Fibroblast of lung (primary cell): ENCODE results near the gene PCSK9. TPM values are rescaled to one million over a fixed set of nuclear protein-coding genes. Genes with fewer than 3 reads are reported as not detected.

Source experiments
- DNase-seq, 2 donors: peaks; one replicate each; pipeline versions ENCODE4 v3.0.0 to v3.0.0-alpha.2; 2010; ENCODE audit warnings: low read depth in 2 of 2
- H2AFZ ChIP-seq: 2 replicates; pipeline ENCODE4 v1.5.1; 2012; ENCODE audit warnings: low read length, control low read depth, inconsistent platforms
- H3K27ac ChIP-seq: 2 replicates; pipeline ENCODE4 v1.5.1; 2011; ENCODE audit warnings: low read length, control low read depth; ENCODE audit not compliant: insufficient read depth
- H3K27me3 ChIP-seq: 2 replicates; pipeline ENCODE4 v1.5.1; 2011; ENCODE audit warnings: mild to moderate bottlenecking, low read length; ENCODE audit not compliant: control insufficient read depth, insufficient read depth
- H3K36me3 ChIP-seq: 2 replicates; pipeline ENCODE4 v1.5.1; 2011; ENCODE audit warnings: low read length; ENCODE audit not compliant: control insufficient read depth, insufficient read depth
- H3K4me1 ChIP-seq: 2 replicates; pipeline ENCODE4 v1.5.1; 2011; ENCODE audit warnings: low read length; ENCODE audit not compliant: control insufficient read depth, insufficient read depth; ENCODE audit errors: extremely low read depth
- H3K4me2 ChIP-seq: 2 replicates; pipeline ENCODE4 v1.5.1; 2011; ENCODE audit warnings: low read length, control low read depth; ENCODE audit not compliant: insufficient read depth; ENCODE audit errors: extremely low read depth
- H3K4me3 ChIP-seq, 4 experiments: fragments of 200-600 bp in 1 of 4; sonication (generic) in 1 of 4; replicated peaks in 1 of 4; 2 replicates each; pipeline ENCODE4 v1.5.1; 2011 to 2016; ENCODE audit warnings: low read length in 4 of 4, low read depth in 3 of 4, mild to moderate bottlenecking in 3 of 4, control low read depth in 2 of 4, inconsistent platforms in 1 of 4, mixed read lengths in 1 of 4; ENCODE audit not compliant: insufficient read depth in 1 of 4; ENCODE audit errors: control extremely low read depth in 1 of 4
- H3K79me2 ChIP-seq: 2 replicates; pipeline ENCODE4 v1.5.1; 2012; ENCODE audit warnings: mild to moderate bottlenecking, low read length, inconsistent platforms; ENCODE audit not compliant: control insufficient read depth, insufficient read depth
- H3K9ac ChIP-seq: 2 replicates; pipeline ENCODE4 v1.5.1; 2011; ENCODE audit warnings: mild to moderate bottlenecking, low read length, control low read depth; ENCODE audit not compliant: insufficient read depth
- H3K9me3 ChIP-seq: 2 replicates; pipeline ENCODE4 v1.5.1; 2012; ENCODE audit warnings: low read depth, low read length; ENCODE audit not compliant: control insufficient read depth, insufficient read depth
- H4K20me1 ChIP-seq: 2 replicates; pipeline ENCODE4 v1.5.1; 2011; ENCODE audit warnings: low read length; ENCODE audit not compliant: control insufficient read depth, insufficient read depth; ENCODE audit errors: extremely low read depth
- EZH2 ChIP-seq: IDR thresholded peaks from 2 replicates; pipeline ENCODE4 v1.5.1; 2012; ENCODE audit warnings: low read length, control low read depth, mild to moderate bottlenecking; ENCODE audit errors: missing control alignments
- polyA plus RNA-seq, 2 donors: library from polyadenylated mRNA; depleted of rRNA in 1 of 2; stranded (reverse) in 1 of 2; unstranded in 1 of 2; fragments of >200 nt; gene quantifications; 2 replicates each; pipeline ENCODE4 v1.2.1, GENCODE V29; 2011 to 2012; ENCODE audit warnings: missing spikeins in 1 of 2
- total RNA-seq: library from RNA; depleted of rRNA; stranded (reverse); fragments of >200 nt; gene quantifications from 2 replicates; pipeline ENCODE4 v1.2.1, GENCODE V29; 2014
- TF ChIP-seq, protein P1 (sequence below), 2 donors: IDR thresholded peaks in 1 of 2; conservative IDR thresholded peaks in 1 of 2; 1 replicate in 1 of 2; 2 replicates in 1 of 2; pipeline ENCODE4 v1.5.1; 2011 to 2012; ENCODE audit warnings: low read length in 2 of 2, control low read depth in 1 of 2, inconsistent platforms in 1 of 2, low read depth in 1 of 2, mild to moderate bottlenecking in 1 of 2

PCSK9 gene
- total and polyA plus RNA-seq, 2 donors (not counting 1 experiment from before 2014, with no cell fraction given): 0.70 to 2.0 TPM

DNA sequence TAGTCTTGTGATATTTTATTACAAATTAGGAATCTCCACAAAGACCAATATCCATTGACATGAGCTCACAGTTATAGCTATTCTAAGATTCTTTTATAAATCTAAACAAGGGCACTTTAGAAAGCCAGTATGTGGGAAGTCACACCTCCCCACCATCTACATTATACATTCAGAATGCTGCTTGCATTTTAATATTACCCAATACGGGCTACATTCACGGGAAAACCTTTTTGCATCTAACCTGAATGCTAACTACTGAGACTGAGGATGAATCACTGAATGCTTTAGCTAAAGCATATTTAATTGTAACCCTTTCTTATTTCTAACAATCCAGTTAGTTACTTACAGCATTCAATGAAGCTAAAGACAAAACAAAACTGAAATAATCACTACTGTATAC is 53.1 kb downstream of the PCSK9 start:
- Histone ChIP-seq H3K4me2 (no peak overlapping the region), H3K9ac (no peak overlapping the region), H2AFZ (no peak overlapping the region), H3K79me2 (no peaks in the 10 kb centered on the region), H3K36me3 (peaks cover 9% of the 10 kb centered on the region), H3K9me3 (no peaks in the 10 kb centered on the region), H3K4me3 (no peak overlapping the region), H3K27me3 (no peaks in the 10 kb centered on the region), H3K4me1 (no peaks in the 10 kb centered on the region), H4K20me1 (no peaks in the 10 kb centered on the region), H3K27ac (no peak overlapping the region)
- DNase-seq: no peak
- TF ChIP-seq EZH2: no peak
- TF ChIP-seq, protein P1, sequence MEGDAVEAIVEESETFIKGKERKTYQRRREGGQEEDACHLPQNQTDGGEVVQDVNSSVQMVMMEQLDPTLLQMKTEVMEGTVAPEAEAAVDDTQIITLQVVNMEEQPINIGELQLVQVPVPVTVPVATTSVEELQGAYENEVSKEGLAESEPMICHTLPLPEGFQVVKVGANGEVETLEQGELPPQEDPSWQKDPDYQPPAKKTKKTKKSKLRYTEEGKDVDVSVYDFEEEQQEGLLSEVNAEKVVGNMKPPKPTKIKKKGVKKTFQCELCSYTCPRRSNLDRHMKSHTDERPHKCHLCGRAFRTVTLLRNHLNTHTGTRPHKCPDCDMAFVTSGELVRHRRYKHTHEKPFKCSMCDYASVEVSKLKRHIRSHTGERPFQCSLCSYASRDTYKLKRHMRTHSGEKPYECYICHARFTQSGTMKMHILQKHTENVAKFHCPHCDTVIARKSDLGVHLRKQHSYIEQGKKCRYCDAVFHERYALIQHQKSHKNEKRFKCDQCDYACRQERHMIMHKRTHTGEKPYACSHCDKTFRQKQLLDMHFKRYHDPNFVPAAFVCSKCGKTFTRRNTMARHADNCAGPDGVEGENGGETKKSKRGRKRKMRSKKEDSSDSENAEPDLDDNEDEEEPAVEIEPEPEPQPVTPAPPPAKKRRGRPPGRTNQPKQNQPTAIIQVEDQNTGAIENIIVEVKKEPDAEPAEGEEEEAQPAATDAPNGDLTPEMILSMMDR (conservative IDR thresholded peaks at IDR 0.05 in 1 of 2, IDR thresholded peaks at IDR 0.05 in 1 of 2; ENCODE audit: low read depth in 1 of 2, low read length in 2 of 2): no peak

DNA sequence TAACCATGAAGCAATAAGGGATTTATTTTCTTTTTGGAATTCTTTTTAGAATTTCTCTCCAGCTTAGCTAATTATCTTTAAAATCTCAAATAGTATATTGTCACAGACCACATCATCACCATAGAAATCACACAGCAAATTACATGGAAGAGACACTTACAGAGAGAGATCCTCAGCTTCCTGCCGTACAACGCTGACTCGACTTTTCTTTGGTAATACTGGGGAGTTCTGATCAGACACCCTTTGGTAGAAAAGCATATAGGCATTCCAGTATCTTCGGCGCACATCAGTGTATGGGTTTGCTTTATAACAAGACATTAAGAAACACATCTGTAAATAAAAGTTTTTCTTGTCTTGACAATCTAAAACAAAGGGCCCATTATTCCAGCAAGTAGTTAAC is 55.7 kb downstream of the PCSK9 start:
- H3K9me3 ChIP-seq: no peaks in the 10 kb centered on the region
- H3K4me2 ChIP-seq: no peak overlapping the region
- H3K9ac ChIP-seq: no peak overlapping the region
- no peak overlapping the region for H3K27ac ChIP-seq
- H3K4me1 ChIP-seq: no peaks in the 10 kb centered on the region
- no peaks in the 10 kb centered on the region for H3K79me2 ChIP-seq
- peaks cover 6% of the 10 kb centered on the region for H3K36me3 ChIP-seq
- H3K4me3 ChIP-seq: no peak overlapping the region
- no peak for DNase-seq
- H3K27me3 ChIP-seq: no peaks in the 10 kb centered on the region
- TF ChIP-seq EZH2: no peak
- TF ChIP-seq, protein P1 (conservative IDR thresholded peaks at IDR 0.05 in 1 of 2, IDR thresholded peaks at IDR 0.05 in 1 of 2; ENCODE audit: low read depth in 1 of 2, low read length in 2 of 2): no peak
- no peak overlapping the region for H2AFZ ChIP-seq
- no peaks in the 10 kb centered on the region for H4K20me1 ChIP-seq

DNA sequence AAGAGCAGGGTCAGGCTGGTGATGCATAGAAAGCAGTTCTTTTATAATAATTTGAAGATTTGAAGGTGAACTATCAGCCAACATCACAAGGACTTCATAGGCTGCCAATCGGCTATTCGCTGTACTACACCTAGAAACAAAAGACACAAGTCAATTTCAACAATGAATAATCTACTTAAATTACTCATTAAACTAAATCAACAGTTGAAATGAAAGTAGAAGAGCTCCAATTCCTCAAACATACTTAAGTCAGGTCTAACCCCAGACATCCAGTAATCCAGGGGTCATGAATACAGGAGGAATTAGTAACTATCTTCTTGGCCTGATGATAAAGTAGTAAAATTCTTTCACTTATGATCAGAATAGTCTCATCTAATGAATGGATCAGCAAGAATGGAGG is 64.5 kb downstream of the PCSK9 start:
- Histone ChIP-seq H3K79me2 (no peaks in the 10 kb centered on the region), H3K9ac (no peak overlapping the region), H4K20me1 (no peaks in the 10 kb centered on the region), H3K36me3 (peaks cover 14% of the 10 kb centered on the region), H3K4me2 (no peak overlapping the region), H3K27ac (no peak overlapping the region), H2AFZ (no peak overlapping the region), H3K4me3 (no peak overlapping the region), H3K27me3 (no peaks in the 10 kb centered on the region), H3K4me1 (no peaks in the 10 kb centered on the region), H3K9me3 (no peaks in the 10 kb centered on the region)
- TF ChIP-seq, protein P1 (conservative IDR thresholded peaks at IDR 0.05 in 1 of 2, IDR thresholded peaks at IDR 0.05 in 1 of 2; ENCODE audit: low read depth in 1 of 2, low read length in 2 of 2): no peak
- no peak for TF ChIP-seq EZH2
- no peak for DNase-seq
